GDM1 (cell line): Measurements from ENCODE around the gene JAG1.
"Not testable (repeated sequence)": the region's sequence is repeated elsewhere in the genome, so short reads cannot be mapped to it uniquely, and the experiment has no call there.

Source experiments
- DNase-seq: peaks from one replicate; lab custom pipeline; 2025; lab: John Stamatoyannopoulos, UW

JAG1 gene

DNA sequence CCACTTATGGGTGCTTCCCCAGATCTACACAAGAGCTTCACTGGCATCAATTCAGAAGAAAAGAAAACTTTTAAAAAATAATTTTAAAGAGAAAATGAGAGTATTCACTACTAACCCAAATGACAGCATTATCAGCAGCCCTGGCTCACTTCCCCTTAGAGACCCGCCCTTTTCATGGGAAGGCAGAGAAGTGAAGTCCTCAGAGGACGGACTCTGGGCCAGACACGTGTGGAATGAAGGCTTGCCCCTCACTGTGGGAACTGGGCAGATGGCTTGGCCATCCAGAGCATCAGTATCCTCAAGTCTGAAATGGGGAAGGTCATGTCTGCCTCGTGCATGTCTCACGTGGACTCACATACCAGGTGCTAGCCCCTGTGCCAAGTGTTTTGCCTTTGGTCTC is 63.5 kb downstream of the JAG1 start:
- no peak for DNase-seq

- no peak for DNase-seq
Measured at GRCh38 chr20:10609770-10610169, 64.0 kb downstream of the JAG1 start.

DNA sequence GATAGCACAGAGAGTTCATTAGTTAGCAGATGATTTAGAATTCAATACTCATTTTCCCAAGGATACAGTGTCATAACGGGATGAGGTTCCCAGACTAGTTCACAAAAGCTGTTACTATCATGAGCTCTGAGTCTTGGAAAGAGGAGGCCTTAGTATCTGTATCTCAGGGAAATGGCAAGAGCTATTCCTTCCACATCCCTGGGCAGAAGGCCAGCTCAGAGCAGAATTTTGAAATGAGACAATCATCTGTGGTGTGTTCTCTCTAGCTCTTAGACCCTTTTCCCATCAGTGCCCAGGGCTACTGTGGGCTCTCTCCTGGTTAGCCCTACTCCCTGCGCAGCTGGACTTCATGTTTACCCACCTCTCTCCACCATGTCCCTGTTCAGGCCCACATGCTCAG is 64.5 kb downstream of the JAG1 start:
- no peak for DNase-seq

DNA sequence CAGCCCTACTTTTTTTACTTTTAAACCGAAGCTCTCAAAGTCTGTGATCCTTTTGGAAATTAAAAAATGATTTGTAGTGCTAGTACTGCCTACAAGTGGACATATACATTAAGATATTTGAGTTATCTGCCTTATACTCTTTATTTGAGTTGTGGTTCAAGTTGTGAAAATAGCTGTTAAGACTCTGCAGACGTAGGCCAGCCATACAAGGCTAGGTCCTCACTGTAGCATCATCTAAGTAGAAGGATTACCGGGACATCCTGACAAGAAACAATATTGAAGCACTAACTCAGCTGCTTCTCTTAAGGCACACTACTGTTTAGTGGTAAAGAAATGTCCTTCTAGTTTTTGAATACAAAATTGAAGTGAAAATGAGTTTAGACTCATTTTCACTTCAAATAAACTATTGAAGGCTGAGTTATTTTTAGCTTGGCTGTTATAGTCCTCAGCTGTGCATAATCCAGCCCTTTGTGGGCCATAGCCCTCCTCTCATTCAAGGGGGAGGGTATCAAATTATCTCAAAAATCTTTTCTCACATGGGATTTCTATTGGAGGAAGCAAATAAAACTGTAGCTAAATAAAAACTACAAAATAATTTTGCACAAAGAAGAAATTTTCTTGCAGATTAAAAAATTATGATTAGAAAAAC is 68.1 kb downstream of the JAG1 start:
- DNase-seq: no peak

GRCh38 chr20:10604865-10605440 is 68.8 kb downstream of the JAG1 start:
- no peak for DNase-seq

DNA sequence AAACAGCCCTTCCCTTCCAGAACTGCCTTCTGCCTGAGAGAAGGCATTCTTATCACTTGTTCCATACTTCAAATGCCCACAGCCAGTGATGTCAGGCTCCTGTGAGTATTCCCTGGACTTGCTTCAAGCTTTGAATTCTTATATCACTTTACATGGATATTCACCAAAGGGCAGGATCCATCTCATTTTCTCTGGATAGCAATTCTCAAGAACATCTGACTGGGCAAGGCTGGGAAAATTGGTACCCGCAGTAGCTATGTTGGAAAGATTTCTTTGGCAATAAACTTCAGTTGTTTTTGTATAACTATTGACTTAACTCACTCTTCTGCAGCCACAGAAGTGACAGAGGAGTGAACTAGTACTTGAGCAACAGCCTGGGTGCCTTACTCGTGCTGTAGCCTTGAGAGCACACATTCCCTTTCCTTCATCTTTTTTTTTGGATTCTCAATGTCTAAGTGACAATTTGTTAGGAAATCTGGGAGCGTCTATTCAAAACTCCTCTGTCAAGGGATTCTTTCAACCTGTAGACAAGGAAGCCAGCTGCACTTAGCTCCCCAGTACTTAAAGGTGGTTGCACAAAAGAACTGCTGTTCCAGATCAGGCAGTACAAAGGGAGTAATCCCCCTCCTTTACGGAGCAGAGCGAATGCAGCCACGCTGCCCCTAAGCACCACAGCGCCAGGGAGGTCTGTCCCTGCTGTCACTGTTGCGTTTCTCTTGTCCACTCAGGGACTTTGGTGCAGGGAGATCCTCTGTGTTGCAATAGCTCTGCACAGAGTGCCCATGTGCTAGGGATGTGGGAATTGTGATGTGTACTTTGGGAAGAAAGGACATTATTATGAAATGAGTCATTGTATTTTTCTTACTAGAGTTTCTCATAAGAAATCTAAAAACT is 69.6 kb downstream of the JAG1 start:
- no peak for DNase-seq

DNA sequence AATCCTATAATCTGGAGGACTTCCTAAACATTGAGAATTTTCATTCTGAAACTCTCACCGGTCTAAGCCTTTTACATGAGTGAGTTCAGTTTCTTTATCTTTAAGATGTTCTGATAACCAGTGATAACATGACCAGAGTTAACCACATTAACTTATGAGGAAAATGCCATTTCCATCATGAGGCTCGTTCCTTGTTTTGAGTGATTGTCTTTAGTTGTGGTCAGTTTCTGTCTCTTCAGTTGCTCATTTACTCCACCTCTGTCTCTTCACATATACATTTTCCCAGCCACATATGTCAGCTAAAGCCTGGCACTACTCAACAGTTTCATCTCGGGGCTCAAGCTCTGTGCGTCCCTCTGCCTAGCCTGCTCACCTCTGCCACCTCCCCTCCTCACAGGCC is 70.4 kb downstream of the JAG1 start:
- DNase-seq: no peak

DNA sequence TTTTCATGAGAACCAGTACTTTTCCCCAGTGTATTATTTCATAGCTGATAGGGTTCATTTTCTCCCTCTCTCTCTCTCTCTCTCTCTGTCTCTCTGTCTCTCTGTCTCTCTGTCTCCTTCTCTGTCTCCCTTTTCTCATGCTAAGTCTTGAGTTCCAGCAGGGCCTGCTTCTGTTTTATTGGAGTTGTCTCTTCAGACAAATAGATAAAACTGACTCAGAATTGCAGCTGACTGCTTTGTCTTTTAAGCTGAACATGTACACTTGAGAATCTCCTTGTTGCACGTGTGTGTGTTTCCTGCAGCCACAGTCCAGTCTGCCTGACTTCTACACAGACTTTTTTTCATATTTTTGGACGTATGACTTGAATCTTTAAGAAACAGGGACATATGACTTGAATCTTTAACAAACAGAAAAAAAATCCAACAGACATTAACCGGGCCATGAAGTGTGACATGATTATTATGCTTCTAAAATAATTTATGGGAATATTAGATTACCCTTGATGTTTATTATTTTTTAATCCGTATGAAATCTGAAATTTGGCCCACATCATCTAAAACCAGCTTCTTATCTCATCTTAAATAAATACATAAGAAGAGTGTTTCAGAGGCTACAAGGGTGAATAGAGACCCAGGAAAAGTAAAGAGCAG is 71.5 kb downstream of the JAG1 start:
- no peak for DNase-seq

DNA sequence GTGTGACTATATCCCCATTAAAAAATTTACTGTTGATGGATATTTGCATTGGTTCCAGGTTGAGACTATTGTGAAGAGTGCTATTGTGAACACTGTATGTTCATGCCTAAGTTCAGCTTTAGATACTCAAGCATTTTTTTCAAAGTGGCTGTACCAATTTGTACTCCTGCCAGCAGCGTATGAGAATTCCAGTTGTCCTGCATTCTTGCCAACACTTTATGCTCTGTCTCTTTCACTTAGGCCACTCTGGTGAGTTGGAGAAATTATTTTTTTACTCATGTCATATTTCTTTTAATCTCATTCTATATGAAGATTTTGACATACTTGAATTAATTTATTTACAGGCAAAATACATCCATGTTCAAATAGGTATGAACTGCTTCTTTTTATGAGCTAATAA is 76.2 kb downstream of the JAG1 start:
- DNase-seq: no peak

GRCh38 chr20:10596710-10597121 is 77.1 kb downstream of the JAG1 start:
- no peak for DNase-seq

DNA sequence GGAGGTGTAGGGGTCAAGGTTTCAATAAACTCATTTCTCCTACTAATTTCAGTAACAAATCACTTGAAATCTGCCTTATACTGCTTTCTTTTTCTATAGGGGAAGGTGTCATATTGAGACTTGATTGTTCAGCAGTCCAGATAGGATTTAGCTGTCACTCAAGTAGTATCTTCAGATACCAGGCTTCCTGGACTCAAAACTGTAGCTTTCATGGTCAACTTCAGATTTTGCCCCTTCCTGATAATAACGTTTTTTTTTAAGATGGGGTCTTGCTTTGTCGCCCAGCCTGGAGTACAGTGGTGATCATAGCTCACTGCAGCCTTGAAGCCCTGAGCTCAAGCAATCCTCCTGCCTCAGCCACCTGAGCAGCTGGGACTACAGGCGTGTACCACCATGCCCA is 77.8 kb downstream of the JAG1 start:
- DNase-seq: no peak

DNA sequence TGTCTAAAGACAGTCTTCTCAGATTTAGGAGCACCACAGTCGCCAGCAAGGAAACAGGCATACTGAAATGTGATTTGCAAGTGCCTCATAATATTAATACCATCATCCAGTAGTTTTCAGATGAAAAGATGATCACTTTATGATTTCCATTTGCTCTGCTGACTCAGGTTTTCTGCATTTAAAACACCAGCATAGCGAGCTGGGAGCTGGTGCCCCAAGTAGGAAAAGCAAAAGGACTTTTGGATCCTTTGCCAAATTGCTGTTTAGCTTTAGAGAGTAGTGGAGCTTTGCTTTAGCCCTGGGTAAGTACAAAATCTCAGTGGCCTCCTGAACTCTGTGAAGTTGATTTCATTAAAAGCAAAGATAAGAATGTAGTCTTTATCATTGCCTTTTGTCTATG is 78.5 kb downstream of the JAG1 start:
- no peak for DNase-seq

- DNase-seq: no peak
Measured at GRCh38 chr20:10594296-10594868, 79.4 kb downstream of the JAG1 start.

- DNase-seq: no peak
Measured at GRCh38 chr20:10591946-10592521, 81.8 kb downstream of the JAG1 start.

- no peak for DNase-seq
Measured at GRCh38 chr20:10590950-10591671, 82.7 kb downstream of the JAG1 start.

- not testable (repeated sequence) for DNase-seq
Measured at GRCh38 chr20:10590446-10590845, 83.4 kb downstream of the JAG1 start.
